ENCODE data around the gene SH3BP5L. TPM values are rescaled to one million over a fixed set of nuclear protein-coding genes. Genes with fewer than 3 reads are reported as not detected.
A peak's percentile ranks its signal among the peaks of the same experiment; 100 is the strongest.

The SH3BP5L gene
- total and polyA plus RNA-seq, 2 of the 8 experiments (the other 6 are each of a cell fraction or from before 2014, with no cell fraction given) = 20.2 to 28.4 TPM

- peak; percentile 37 for TF ChIP-seq EZH2 (IDR thresholded peaks at IDR 0.05; ENCODE audit: low read depth, low read length, severe bottlenecking)
- no peak for TF ChIP-seq RXRA (IDR thresholded peaks at IDR 0.05; ENCODE audit: insufficient read depth, low read depth, low read length)
- no peak for TF ChIP-seq SP4 (IDR thresholded peaks at IDR 0.05; ENCODE audit: low read length)
- TF ChIP-seq JUND (IDR thresholded peaks at IDR 0.05; ENCODE audit: low read length) = no peak
- TF ChIP-seq KDM5A (IDR thresholded peaks at IDR 0.05; ENCODE audit: low read length) = no peak
- TF ChIP-seq SIRT6 (IDR thresholded peaks at IDR 0.05; ENCODE audit: low read length) = no peak
- no peak for TF ChIP-seq SP1 (IDR thresholded peaks at IDR 0.05; ENCODE audit: low read depth, low read length)
- TF ChIP-seq RAD21 (IDR thresholded peaks at IDR 0.05 in 1 of 2, conservative IDR thresholded peaks at IDR 0.05 in 1 of 2; ENCODE audit: low read depth in 2 of 2, low read length in 2 of 2) = no peak; a peak in 1 of 4 replicates
- TF ChIP-seq GABPA (IDR thresholded peaks at IDR 0.05; ENCODE audit: borderline replicate concordance, insufficient read depth, low read length) = no peak
- no peak for TF ChIP-seq EGR1 (IDR thresholded peaks at IDR 0.05; ENCODE audit: borderline replicate concordance, low read depth, low read length)
- TF ChIP-seq KDM4A (IDR thresholded peaks at IDR 0.05; ENCODE audit: low read depth, low read length, severe bottlenecking) = peak; percentile 92
- TF ChIP-seq JUN (IDR thresholded peaks at IDR 0.05; ENCODE audit: low read depth, low read length) = no peak
- TF ChIP-seq CBX8 (IDR thresholded peaks at IDR 0.05; ENCODE audit: borderline replicate concordance, low read depth, low read length) = no peak
- TF ChIP-seq CEBPB (IDR thresholded peaks at IDR 0.05; ENCODE audit: low read depth, low read length) = no peak
- TF ChIP-seq FOSL1 (IDR thresholded peaks at IDR 0.05; ENCODE audit: insufficient read depth, low read depth, low read length) = no peak
- peak; percentile 64; the same call in 1 of the 2 replicates for TF ChIP-seq TBP (IDR thresholded peaks at IDR 0.05; ENCODE audit: low read depth, low read length)
- TF ChIP-seq KDM1A (IDR thresholded peaks at IDR 0.05; ENCODE audit: borderline replicate concordance, low read length) = no peak
- no peak for TF ChIP-seq POU5F1 (IDR thresholded peaks at IDR 0.05; ENCODE audit: low read depth, low read length)
- no peak; the same call in 1 of the 2 replicates for TF ChIP-seq E2F6 (IDR thresholded peaks at IDR 0.05)
- TF ChIP-seq YY1 (IDR thresholded peaks at IDR 0.05; ENCODE audit: low read depth, low read length) = peak; percentile 65; the same call in 1 of the 2 replicates
Observed at GRCh38 chr1:248862998-248863881, 37.5 kb upstream of the SH3BP5L start (continued).

Measured in H1 (cell line).